Measurements from ENCODE around the gene IDI2. TPM values are rescaled to one million over a fixed set of nuclear protein-coding genes. Genes with fewer than 3 reads are reported as not detected.
"Not testable (repeated sequence)": the region's sequence is repeated elsewhere in the genome, so short reads cannot be mapped to it uniquely, and the experiment has no call there.

IDI2 gene
- total RNA-seq, 1 donor, result not detected

DNA sequence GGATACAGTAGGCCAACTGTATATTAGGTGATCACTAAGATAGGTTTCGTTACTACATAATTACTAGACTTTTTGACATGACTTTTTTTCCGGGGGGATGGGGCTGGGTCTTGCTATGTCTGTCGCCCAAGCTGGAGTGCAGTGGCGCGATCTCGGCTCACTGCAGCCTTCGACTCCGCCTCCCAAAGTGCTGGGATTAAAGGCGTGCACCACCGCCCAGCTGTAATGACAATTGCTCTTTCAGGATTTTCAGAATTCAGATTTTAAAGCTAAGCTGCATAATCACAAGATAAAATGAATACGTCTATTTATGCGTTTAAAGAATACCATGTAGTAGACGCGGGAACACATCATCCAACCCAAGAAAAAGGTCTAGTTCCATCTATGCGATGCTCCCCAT is 22.3 kb upstream of the IDI2 start:
- no peak for DNase-seq (ENCODE audit: low read depth)
- TF ChIP-seq, protein P1, sequence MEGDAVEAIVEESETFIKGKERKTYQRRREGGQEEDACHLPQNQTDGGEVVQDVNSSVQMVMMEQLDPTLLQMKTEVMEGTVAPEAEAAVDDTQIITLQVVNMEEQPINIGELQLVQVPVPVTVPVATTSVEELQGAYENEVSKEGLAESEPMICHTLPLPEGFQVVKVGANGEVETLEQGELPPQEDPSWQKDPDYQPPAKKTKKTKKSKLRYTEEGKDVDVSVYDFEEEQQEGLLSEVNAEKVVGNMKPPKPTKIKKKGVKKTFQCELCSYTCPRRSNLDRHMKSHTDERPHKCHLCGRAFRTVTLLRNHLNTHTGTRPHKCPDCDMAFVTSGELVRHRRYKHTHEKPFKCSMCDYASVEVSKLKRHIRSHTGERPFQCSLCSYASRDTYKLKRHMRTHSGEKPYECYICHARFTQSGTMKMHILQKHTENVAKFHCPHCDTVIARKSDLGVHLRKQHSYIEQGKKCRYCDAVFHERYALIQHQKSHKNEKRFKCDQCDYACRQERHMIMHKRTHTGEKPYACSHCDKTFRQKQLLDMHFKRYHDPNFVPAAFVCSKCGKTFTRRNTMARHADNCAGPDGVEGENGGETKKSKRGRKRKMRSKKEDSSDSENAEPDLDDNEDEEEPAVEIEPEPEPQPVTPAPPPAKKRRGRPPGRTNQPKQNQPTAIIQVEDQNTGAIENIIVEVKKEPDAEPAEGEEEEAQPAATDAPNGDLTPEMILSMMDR (IDR thresholded peaks at IDR 0.05; ENCODE audit: insufficient read depth, low read depth, low read length), result no peak
- peak overlapping the region; percentile 84 for H3K4me3 ChIP-seq (ENCODE audit: low read depth, low read length)

DNA sequence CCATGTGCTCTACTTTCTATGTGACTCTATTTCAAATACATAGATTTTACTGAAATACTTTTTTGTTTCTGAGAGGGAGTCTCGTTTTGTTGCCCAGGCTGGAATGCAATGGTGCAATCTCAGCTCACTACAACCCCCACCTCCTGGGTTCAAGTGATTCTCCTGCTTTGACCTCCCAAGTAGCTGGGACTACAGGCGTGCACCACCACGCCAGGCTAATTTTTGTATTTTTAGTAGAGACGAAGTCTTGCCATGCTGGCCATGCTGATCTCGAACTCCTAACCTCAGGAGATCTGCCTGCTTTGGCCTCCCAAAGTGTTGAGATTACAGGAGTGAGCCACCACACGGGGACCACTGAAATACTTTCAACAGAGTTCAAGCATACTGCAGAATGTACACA is 19.8 kb upstream of the IDI2 start:
- H3K4me3 ChIP-seq (ENCODE audit: low read depth, low read length), result no peak overlapping the region
- no peak for DNase-seq (ENCODE audit: low read depth)
- TF ChIP-seq, protein P1 (IDR thresholded peaks at IDR 0.05; ENCODE audit: insufficient read depth, low read depth, low read length), result no peak

DNA sequence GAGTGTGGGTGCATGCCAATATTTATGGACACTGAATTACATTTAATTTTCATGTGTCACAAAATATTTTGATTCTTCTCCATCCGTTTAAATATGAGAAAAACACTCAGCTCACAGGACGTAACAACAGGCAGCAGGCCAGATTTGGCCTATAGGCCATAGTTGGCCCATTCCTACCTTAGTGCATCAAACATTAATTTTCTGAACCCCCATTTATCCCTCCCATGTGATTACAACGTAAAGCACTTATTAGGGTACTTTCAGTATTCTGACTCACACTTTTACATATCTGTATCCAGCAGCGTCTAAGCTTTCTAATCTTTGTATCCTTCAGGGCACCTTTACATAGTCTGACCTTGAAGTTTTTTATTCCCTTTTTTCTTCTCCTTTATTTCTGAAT is 19.3 kb upstream of the IDI2 start:
- no peak overlapping the region for H3K4me3 ChIP-seq (ENCODE audit: low read depth, low read length)
- no peak for DNase-seq (ENCODE audit: low read depth)
- TF ChIP-seq, protein P1 (IDR thresholded peaks at IDR 0.05; ENCODE audit: insufficient read depth, low read depth, low read length), result no peak

DNA sequence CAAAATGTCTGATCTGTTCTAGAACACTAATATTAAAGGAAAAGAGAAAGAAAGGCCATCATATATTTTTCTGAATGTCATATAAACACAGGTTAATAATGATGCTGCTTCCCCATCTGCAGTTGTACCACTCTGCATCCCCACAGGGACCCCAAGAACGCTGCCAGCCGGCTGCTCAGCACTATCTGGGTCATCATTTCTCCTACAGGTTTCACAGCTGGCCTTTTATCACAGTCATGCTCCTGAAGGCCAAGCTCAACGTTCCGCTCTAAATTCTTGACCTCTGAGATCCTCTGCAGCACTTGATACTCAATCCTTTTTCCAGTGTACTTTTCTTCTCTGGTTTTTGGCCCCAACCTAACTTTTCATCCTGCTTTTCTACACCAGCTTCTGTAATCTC is 18.5 kb upstream of the IDI2 start:
- TF ChIP-seq, protein P1 (IDR thresholded peaks at IDR 0.05; ENCODE audit: insufficient read depth, low read depth, low read length), result no peak
- DNase-seq (ENCODE audit: low read depth), result no peak
- H3K4me3 ChIP-seq (ENCODE audit: low read depth, low read length), result no peak overlapping the region

DNA sequence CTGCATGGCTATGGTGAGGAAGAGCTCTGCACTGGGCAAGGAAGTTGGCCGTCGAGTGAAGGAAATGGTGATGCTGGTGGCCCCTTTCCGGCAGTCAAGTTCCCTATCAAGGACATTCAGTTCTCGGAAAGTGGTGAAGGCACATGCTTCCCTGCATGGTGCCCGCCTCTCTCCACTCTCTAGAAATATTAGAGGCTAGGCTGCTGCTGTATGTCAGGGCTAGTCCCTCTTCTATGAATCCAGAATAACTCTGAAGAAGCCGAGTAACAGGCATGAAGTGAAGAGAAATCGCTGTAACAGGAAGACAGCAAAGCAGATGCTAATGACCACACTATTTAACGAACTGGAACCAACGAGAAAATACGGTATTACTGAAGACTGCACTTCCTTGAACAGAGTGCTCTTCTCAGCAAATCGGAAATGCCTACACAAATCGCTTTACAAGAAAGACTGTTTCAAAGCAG is 17.9 kb upstream of the IDI2 start:
- no peak overlapping the region for H3K4me3 ChIP-seq (ENCODE audit: low read depth, low read length)
- no peak for DNase-seq (ENCODE audit: low read depth)
- TF ChIP-seq, protein P1 (IDR thresholded peaks at IDR 0.05; ENCODE audit: insufficient read depth, low read depth, low read length), result no peak

DNA sequence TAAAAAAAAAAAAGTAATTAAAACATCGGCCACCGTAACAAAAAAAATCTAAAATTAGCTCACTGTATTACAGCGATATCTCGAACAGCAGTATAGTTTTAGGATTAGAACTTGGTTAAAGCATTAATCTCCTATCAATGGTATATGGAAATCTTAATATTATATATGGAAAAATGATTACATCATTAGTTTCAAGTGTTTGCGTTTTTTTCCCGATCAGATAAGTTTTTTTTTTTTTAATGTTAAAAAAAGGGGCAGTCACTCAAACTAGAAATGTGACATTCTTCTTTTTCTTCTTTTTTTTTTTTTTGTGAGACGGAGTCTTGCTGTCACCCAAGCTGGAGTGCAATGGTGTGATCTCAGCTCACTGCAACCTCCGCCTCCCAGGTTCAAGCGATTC is 15.9 kb upstream of the IDI2 start:
- DNase-seq (ENCODE audit: low read depth), result no peak
- TF ChIP-seq, protein P1 (IDR thresholded peaks at IDR 0.05; ENCODE audit: insufficient read depth, low read depth, low read length), result no peak
- H3K4me3 ChIP-seq (ENCODE audit: low read depth, low read length), result no peak overlapping the region

DNA sequence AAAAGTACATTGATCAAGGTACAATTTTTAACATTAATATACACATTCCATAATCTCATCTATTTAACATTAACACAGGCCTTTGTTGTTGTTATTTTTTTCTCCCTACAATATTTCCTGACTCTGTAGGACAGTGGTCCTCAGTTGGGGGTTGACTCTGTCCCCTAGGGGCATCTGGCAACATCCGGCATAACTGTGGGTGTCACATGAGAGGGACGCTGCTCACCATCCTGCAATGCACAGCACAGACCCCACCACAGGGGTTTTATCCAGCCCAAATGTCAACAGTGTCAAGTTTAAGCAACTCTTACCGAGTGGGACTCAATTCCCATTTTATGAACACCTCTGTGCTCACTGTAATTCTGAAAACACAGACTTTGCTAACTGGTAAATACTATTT is 14.5 kb upstream of the IDI2 start:
- TF ChIP-seq, protein P1 (IDR thresholded peaks at IDR 0.05; ENCODE audit: insufficient read depth, low read depth, low read length), result no peak
- no peak overlapping the region for H3K4me3 ChIP-seq (ENCODE audit: low read depth, low read length)
- no peak for DNase-seq (ENCODE audit: low read depth)

DNA sequence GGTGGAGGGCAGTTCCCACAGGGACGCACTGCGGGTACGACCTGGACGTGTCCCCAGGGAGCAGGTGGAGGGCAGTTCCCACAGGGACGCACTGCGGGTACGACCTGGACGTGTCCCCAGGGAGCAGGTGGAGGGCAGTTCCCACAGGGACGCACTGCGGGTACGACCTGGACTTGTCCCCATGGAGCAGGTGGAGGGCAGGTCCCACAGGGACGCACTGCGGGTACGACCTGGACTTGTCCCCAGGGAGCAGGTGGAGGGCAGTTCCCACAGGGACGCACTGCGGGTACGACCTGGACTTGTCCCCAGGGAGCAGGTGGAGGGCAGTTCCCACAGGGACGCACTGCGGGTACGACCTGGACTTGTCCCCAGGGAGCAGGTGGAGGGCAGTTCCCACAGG is 13.1 kb upstream of the IDI2 start:
- DNase-seq (ENCODE audit: low read depth); H3K4me3 ChIP-seq (ENCODE audit: low read depth, low read length): not testable (repeated sequence)

Data from fibroblast of villous mesenchyme (primary cell).